Panc1 (cell line): Measurements from ENCODE around the gene BCHE. TPM values are rescaled to one million over a fixed set of nuclear protein-coding genes. Genes with fewer than 3 reads are reported as not detected.

Experiments
- ATAC-seq: fragments of 200-7000 bp; cut with Tn5 transposase; 2 replicates; pipeline ENCODE4 v1.9.1; 2020; ENCODE audit warnings: mild to moderate bottlenecking, moderate library complexity
- BruUV-seq: library from RNA; stranded (reverse); fragments of 400-500 nt; replicated peaks from 2 replicates; lab custom pipeline; 2021; lab: Mats Ljungman, UMichigan
- CTCF ChIA-PET: fragments of 300-600 bp; sonication (Branson Sonifier 250); formaldehyde crosslinking; loops from one replicate; lab custom pipeline; 2022; ENCODE audit warnings: antibody characterized with exemption; lab: Charles Lee
- POLR2A ChIA-PET: fragments of 300-600 bp; sonication (Branson Sonifier 250); formaldehyde crosslinking; loops from one replicate; lab custom pipeline; 2022; ENCODE audit warnings: antibody characterized with exemption; lab: Charles Lee
- DNase-seq: peaks from one replicate; pipeline ENCODE4 v3.0.0-alpha.2; 2010; ENCODE audit warnings: low read depth, low spot score
- H3K27ac ChIP-seq: 2 replicates; pipeline ENCODE4 v1.5.1; 2011; ENCODE audit warnings: mild to moderate bottlenecking, low read length, inconsistent platforms
- H3K27me3 ChIP-seq: fragments of 200-500 bp; sonication (Bioruptor generic); 2 replicates; pipeline ENCODE4 v1.6.0; 2014; ENCODE audit warnings: low read length, inconsistent platforms; ENCODE audit not compliant: control insufficient read depth, insufficient read depth
- H3K36me3 ChIP-seq: fragments of 200-500 bp; sonication (Bioruptor generic); 2 replicates; pipeline ENCODE4 v1.5.1; 2014; ENCODE audit warnings: inconsistent platforms, mild to moderate bottlenecking, low read length, moderate library complexity; ENCODE audit not compliant: control insufficient read depth, insufficient read depth
- H3K4me1 ChIP-seq: 2 replicates; pipeline ENCODE4 v1.5.1; 2011; ENCODE audit warnings: inconsistent platforms, mild to moderate bottlenecking, low read length, moderate library complexity; ENCODE audit not compliant: control insufficient read depth, insufficient read depth
- H3K4me3 ChIP-seq, 2 experiments: 2 replicates each; pipeline ENCODE4 v1.5.1; 2011 to 2012; ENCODE audit warnings: low read depth in 2 of 2, low read length in 2 of 2, mild to moderate bottlenecking in 2 of 2, inconsistent platforms in 1 of 2, moderate library complexity in 1 of 2
- H3K9me3 ChIP-seq: fragments of 200-500 bp; sonication (Bioruptor generic); 2 replicates; pipeline ENCODE4 v1.5.1; 2014; ENCODE audit warnings: low read depth, mild to moderate bottlenecking, inconsistent platforms, low read length, moderate library complexity; ENCODE audit not compliant: control insufficient read depth, insufficient read depth
- POLR2AphosphoS5 ChIP-seq: IDR thresholded peaks from 2 replicates; pipeline ENCODE4 v1.6.1; 2012; ENCODE audit warnings: mild to moderate bottlenecking, low read depth, low read length, moderate library complexity
- REST ChIP-seq, 2 experiments: IDR thresholded peaks; 2 replicates each; pipeline ENCODE4 v1.6.1; 2011 to 2012; ENCODE audit warnings: low read depth in 2 of 2, control low read depth in 1 of 2, low read length in 1 of 2, mild to moderate bottlenecking in 1 of 2, moderate library complexity in 1 of 2; ENCODE audit not compliant: insufficient read depth in 1 of 2
- SIN3A ChIP-seq: IDR thresholded peaks from 2 replicates; pipeline ENCODE4 v1.6.1; 2012; ENCODE audit warnings: low read depth, mild to moderate bottlenecking, low read length, moderate library complexity, borderline replicate concordance; ENCODE audit not compliant: insufficient read depth
- TCF7L2 ChIP-seq: IDR thresholded peaks from 2 replicates; pipeline ENCODE4 v1.6.1; 2011; ENCODE audit warnings: mild to moderate bottlenecking, low read depth, low read length, inconsistent platforms
- in situ Hi-C: cut with HindIII; loops from 2 replicates; pipeline ENCODE4 v1.10.0; 2016; ENCODE audit warnings: low sequenced_read_pairs, low pct_unique_long_range_greater_than_20kb
- intact Hi-C: fragments of 100-400 bp; cut with micrococcal nuclease; formaldehyde crosslinking; loops from one replicate; pipeline ENCODE4 v1.10.0; 2022; ENCODE audit not compliant: unreplicated experiment
- total RNA-seq: library from RNA; stranded (reverse); gene quantifications from one replicate; pipeline ENCODE4 v1.2.1, GENCODE V29; 2021; ENCODE audit not compliant: unreplicated experiment
- TF ChIP-seq, protein P1 (sequence below): fragments of 450-650 bp; IDR thresholded peaks from 2 replicates; pipeline ENCODE4 v1.5.1; 2017; ENCODE audit warnings: mild to moderate bottlenecking

BCHE gene
- total RNA-seq, 1 experiment from 2014 or later, result 1.5 TPM

DNA sequence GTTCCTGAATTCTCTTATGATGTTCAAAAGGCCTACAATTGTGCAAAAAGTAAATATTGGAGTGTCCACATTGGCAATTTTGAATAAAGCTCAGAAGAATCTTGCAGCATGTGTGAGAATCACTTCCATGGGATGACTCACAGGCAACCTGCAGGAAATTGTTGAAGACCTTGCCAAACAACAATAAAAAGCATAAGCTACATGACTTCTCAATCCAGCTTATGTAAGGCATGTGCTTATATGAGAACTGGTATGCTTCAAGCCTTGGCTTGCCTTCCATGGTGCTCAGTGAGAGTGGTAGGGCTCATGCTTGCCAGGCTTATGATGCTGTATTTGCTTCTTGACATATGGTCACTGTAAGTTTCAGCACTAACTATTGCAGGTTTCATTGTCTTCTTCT is 18.4 kb upstream of the BCHE start:
- CTCF ChIA-PET, result no interaction called here
- TF ChIP-seq POLR2AphosphoS5, result no peak
- TF ChIP-seq TCF7L2, result no peak
- TF ChIP-seq, protein P1, sequence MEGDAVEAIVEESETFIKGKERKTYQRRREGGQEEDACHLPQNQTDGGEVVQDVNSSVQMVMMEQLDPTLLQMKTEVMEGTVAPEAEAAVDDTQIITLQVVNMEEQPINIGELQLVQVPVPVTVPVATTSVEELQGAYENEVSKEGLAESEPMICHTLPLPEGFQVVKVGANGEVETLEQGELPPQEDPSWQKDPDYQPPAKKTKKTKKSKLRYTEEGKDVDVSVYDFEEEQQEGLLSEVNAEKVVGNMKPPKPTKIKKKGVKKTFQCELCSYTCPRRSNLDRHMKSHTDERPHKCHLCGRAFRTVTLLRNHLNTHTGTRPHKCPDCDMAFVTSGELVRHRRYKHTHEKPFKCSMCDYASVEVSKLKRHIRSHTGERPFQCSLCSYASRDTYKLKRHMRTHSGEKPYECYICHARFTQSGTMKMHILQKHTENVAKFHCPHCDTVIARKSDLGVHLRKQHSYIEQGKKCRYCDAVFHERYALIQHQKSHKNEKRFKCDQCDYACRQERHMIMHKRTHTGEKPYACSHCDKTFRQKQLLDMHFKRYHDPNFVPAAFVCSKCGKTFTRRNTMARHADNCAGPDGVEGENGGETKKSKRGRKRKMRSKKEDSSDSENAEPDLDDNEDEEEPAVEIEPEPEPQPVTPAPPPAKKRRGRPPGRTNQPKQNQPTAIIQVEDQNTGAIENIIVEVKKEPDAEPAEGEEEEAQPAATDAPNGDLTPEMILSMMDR, result no peak
- in situ Hi-C loops (no loop called here), intact Hi-C loops (loop anchor here (5.0 to 10.0 kb wide), 2 partner anchors 419 to 1177 kb away; no protein-coding TSS in a partner anchor)
- DNase-seq, result no peak
- Histone ChIP-seq H3K9me3 (no peaks in the 10 kb centered on the region), H3K27me3 (no peaks in the 10 kb centered on the region), H3K36me3 (no peaks in the 10 kb centered on the region), H3K27ac (no peak overlapping the region), H3K4me3 (no peak overlapping the region), H3K4me1 (no peaks in the 10 kb centered on the region)
- no TSS peak for BruUV-seq
- no peak for ATAC-seq
- POLR2A ChIA-PET, result interaction anchor here (0.6 to 0.7 kb wide), 2 partner anchors 489 to 1662 kb away, joined by 3 read pairs; no protein-coding TSS in a partner anchor

DNA sequence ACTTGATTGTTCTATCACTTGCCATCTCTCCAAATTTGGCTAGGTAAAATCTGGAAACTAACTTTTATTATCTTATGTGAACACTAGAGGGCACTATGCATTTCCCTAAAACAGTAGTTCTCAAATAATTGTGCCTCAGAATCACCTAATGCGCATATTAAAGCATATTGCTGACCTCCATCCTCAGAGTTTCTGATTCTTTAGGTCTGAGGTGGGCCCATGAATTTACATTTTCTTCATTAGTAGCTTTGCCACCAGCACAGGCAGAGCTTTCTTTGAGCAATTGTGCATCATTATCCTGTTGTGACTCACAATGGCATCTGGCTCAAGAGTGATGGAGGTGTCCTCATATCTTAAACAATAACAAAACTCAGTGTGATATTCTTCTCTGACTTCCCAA is 17.5 kb upstream of the BCHE start:
- CTCF ChIA-PET, result no interaction called here
- intact Hi-C loops, result loop anchor here (5.0 to 10.0 kb wide), 2 partner anchors 420 to 1178 kb away; no protein-coding TSS in a partner anchor
- Histone ChIP-seq H3K27ac (no peak overlapping the region), H3K27me3 (no peaks in the 10 kb centered on the region), H3K9me3 (no peaks in the 10 kb centered on the region), H3K36me3 (no peaks in the 10 kb centered on the region), H3K4me1 (no peaks in the 10 kb centered on the region), H3K4me3 (no peak overlapping the region)
- BruUV-seq, result no TSS peak
- ATAC-seq, result no peak
- TF ChIP-seq REST (IDR thresholded peaks at IDR 0.05; ENCODE audit: insufficient read depth in 1 of 2, low read depth in 2 of 2, low read length in 1 of 2), result no peak
- TF ChIP-seq, protein P1, result peak; percentile 73
- DNase-seq, result no peak
- POLR2A ChIA-PET, result interaction anchor here (0.6 to 0.7 kb wide), 2 partner anchors 489 to 515 kb away, joined by 3 read pairs; no protein-coding TSS in a partner anchor
- in situ Hi-C loops, result no loop called here

GRCh38 chr3:165852711-165853110 is 15.5 kb upstream of the BCHE start:
- in situ Hi-C loops (no loop called here), intact Hi-C loops (loop anchor here (10.0 kb wide), 1 partner anchor 422 kb away; no protein-coding TSS in a partner anchor)
- ChIA-PET POLR2A (no interaction called here), CTCF (no interaction called here)
- no peaks in the 10 kb centered on the region for H3K36me3 ChIP-seq
- H3K27ac ChIP-seq, result no peak overlapping the region
- no peak overlapping the region for H3K4me3 ChIP-seq
- no peaks in the 10 kb centered on the region for H3K27me3 ChIP-seq
- no peaks in the 10 kb centered on the region for H3K4me1 ChIP-seq
- ATAC-seq (no peak), DNase-seq (no peak)
- no peaks in the 10 kb centered on the region for H3K9me3 ChIP-seq
- no TSS peak for BruUV-seq
- TF ChIP-seq TCF7L2 (peak; percentile 38; the same call in 1 of the 2 replicates), SIN3A (no peak)
